ENCODE results near the gene SLC9A3.

The SLC9A3 gene

DNA sequence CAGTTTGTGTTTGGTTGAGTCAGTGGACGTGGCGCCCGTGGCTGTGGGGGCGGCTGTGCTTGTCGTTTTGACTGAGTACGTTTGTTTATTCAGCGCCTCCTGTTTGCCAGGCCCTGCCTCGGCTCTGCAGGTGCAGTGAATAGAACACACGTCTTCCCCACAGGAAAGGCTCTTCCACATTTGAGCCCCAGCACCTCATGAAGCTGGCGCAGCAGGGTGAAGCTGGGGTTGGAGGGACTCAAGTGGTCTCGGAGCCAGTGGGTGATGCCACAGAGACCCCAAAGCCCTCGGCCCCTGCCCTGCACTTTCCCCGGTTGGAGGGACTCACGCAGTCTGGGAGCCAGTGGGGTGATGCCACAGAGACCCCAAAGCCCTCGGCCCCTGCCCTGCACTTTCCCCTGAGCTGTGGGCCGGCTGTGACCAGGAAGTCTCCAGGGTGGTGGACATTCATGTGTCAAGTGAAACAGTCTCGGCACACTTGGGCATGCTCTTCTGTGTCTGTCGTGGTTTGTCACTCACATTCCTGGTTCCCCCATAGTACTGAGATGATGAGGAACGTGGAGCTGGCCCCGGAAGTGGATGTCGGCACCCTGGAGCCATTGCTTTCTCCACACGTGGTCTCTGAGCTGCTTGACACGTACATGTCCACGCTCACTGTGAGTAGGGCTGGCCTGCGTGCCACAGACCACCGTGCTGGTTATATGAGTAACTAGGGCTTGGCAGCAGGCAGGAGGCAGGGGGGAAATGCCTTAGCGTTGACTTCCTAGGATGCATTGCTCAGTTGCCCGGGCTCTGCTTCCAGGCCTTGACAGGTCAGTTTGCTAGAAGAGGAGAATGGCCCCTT, 67.7 kb downstream of the SLC9A3 start:
- H3K36me3 ChIP-seq (replicated peaks in 1 of 2; ENCODE audit: control insufficient read depth in 2 of 2, insufficient read depth in 2 of 2, low read length in 2 of 2): peaks cover 43 to 95% of the 10 kb centered on the region in 2 donors

DNA sequence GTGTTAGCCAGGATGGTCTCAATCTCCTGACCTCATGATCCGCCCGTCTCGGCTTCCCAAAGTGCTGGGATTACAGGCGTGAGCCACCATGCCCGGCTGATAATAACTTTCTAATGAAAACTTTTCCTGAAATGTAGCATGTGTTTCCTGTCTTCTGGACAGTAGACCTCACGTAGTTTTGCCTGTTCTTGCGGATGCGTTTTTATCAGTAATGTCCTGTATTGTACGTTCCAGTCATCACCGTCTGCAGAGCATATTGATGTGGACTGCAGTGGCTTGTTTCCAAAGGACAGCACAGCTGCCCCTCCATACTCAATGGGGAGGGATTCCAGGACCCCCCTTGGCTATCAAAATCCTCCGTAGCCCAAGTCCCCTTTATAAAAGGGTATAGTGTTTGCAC, 68.4 kb downstream of the SLC9A3 start:
- no peak overlapping the region for H3K4me3 ChIP-seq (ENCODE audit: low read length in 2 of 2)
- H2BK120ac ChIP-seq (ENCODE audit: low read depth, low read length): no peak overlapping the region
- H3K23ac ChIP-seq (ENCODE audit: low read depth, low read length, poor library complexity): no peak overlapping the region
- no peak overlapping the region for H3K27ac ChIP-seq (replicated peaks; ENCODE audit: low read length)
- H2BK5ac ChIP-seq (ENCODE audit: low read length): no peak overlapping the region
- no peak overlapping the region for H4K8ac ChIP-seq (ENCODE audit: low read depth, low read length)
- peaks cover 44 to 100% of the 10 kb centered on the region in 2 donors for H3K36me3 ChIP-seq (replicated peaks in 1 of 2; ENCODE audit: control insufficient read depth in 2 of 2, insufficient read depth in 2 of 2, low read length in 2 of 2)
- H3K27me3 ChIP-seq (ENCODE audit: control insufficient read depth in 3 of 3, insufficient read depth in 3 of 3, low read depth in 1 of 3, low read length in 3 of 3): no peaks in the 10 kb centered on the region
- H3K9ac ChIP-seq (ENCODE audit: low read depth, low read length, poor library complexity): no peak overlapping the region
- no peak overlapping the region for H2AFZ ChIP-seq (ENCODE audit: low read length)
- WGBS, 2 donors (ENCODE audit: extremely low coverage in 2 of 2, insufficient read length in 2 of 2, insufficient replicate concordance in 1 of 2): no CpG with 5 or more reads among the region's 11 CpGs
- H3K4me1 ChIP-seq (ENCODE audit: control insufficient read depth in 2 of 2, insufficient read depth in 1 of 2, low read depth in 1 of 2, low read length in 2 of 2): peaks cover 0 to 7% of the 10 kb centered on the region in 2 donors
- peaks cover 9 to 36% of the 10 kb centered on the region in 2 donors for H3K9me3 ChIP-seq (replicated peaks in 1 of 2; ENCODE audit: control insufficient read depth in 2 of 2, insufficient read depth in 1 of 2, low read depth in 1 of 2, low read length in 2 of 2)
- H3K4me2 ChIP-seq (ENCODE audit: insufficient read depth, low read length, poor library complexity, severe bottlenecking): no peak overlapping the region
- H2BK12ac ChIP-seq (ENCODE audit: low read length): no peak overlapping the region
- H3K14ac ChIP-seq (ENCODE audit: low read length): no peak overlapping the region
- H2BK15ac ChIP-seq (ENCODE audit: low read length): no peak overlapping the region
- no peak overlapping the region for H2AK5ac ChIP-seq (ENCODE audit: low read depth, low read length)
- H4K91ac ChIP-seq (ENCODE audit: low read depth, low read length, poor library complexity): no peak overlapping the region
- DNase-seq (ENCODE audit: low spot score): no peak
- no peak overlapping the region for H3K4ac ChIP-seq (ENCODE audit: low read length)
- no peak overlapping the region for H3K18ac ChIP-seq (ENCODE audit: low read length)
- H3K79me1 ChIP-seq (ENCODE audit: low read depth, low read length): peaks cover 11% of the 10 kb centered on the region

More for the DNA sequence above, 67.7 kb downstream of the SLC9A3 start:
- peaks cover 11% of the 10 kb centered on the region for H3K79me1 ChIP-seq (ENCODE audit: low read depth, low read length)
- no peaks in the 10 kb centered on the region for H3K27me3 ChIP-seq (ENCODE audit: control insufficient read depth in 3 of 3, insufficient read depth in 3 of 3, low read depth in 1 of 3, low read length in 3 of 3)
- no peak overlapping the region for H3K23ac ChIP-seq (ENCODE audit: low read depth, low read length, poor library complexity)
- no peak for DNase-seq (ENCODE audit: low spot score)
- peak overlapping the region; percentile 40 for H4K91ac ChIP-seq (ENCODE audit: low read depth, low read length, poor library complexity)
- H3K4me1 ChIP-seq (ENCODE audit: control insufficient read depth in 2 of 2, insufficient read depth in 1 of 2, low read depth in 1 of 2, low read length in 2 of 2): peaks cover 0 to 7% of the 10 kb centered on the region in 2 donors
- H3K4ac ChIP-seq (ENCODE audit: low read length): no peak overlapping the region
- H4K8ac ChIP-seq (ENCODE audit: low read depth, low read length): no peak overlapping the region
- H3K27ac ChIP-seq (replicated peaks; ENCODE audit: low read length): no peak overlapping the region
- no peak overlapping the region for H3K4me3 ChIP-seq (ENCODE audit: low read length in 2 of 2)
- H2BK15ac ChIP-seq (ENCODE audit: low read length): no peak overlapping the region
- no peak overlapping the region for H2BK12ac ChIP-seq (ENCODE audit: low read length)
- WGBS, 2 donors (ENCODE audit: extremely low coverage in 2 of 2, insufficient read length in 2 of 2, insufficient replicate concordance in 1 of 2): no CpG with 5 or more reads among the region's 28 CpGs
- no peak overlapping the region for H2AK5ac ChIP-seq (ENCODE audit: low read depth, low read length)
- no peak overlapping the region for H3K4me2 ChIP-seq (ENCODE audit: insufficient read depth, low read length, poor library complexity, severe bottlenecking)
- no peak overlapping the region for H3K14ac ChIP-seq (ENCODE audit: low read length)
- H3K9me3 ChIP-seq (replicated peaks in 1 of 2; ENCODE audit: control insufficient read depth in 2 of 2, insufficient read depth in 1 of 2, low read depth in 1 of 2, low read length in 2 of 2): peaks cover 9 to 29% of the 10 kb centered on the region in 2 donors
- no peak overlapping the region for H2AFZ ChIP-seq (ENCODE audit: low read length)
- peak overlapping the region; percentile 34 for H3K9ac ChIP-seq (ENCODE audit: low read depth, low read length, poor library complexity)
- H2BK120ac ChIP-seq (ENCODE audit: low read depth, low read length): no peak overlapping the region
- H2BK5ac ChIP-seq (ENCODE audit: low read length): no peak overlapping the region
- H3K18ac ChIP-seq (ENCODE audit: low read length): no peak overlapping the region

- H3K4me3 ChIP-seq (ENCODE audit: low read length in 2 of 2): no peak overlapping the region
- no peak overlapping the region for H2BK12ac ChIP-seq (ENCODE audit: low read length)
- peak overlapping the region; percentile 37 for H3K23ac ChIP-seq (ENCODE audit: low read depth, low read length, poor library complexity)
- WGBS, 2 donors (ENCODE audit: extremely low coverage in 2 of 2, insufficient read length in 2 of 2, insufficient replicate concordance in 1 of 2): no CpG with 5 or more reads among the region's 11 CpGs
- peaks cover 11% of the 10 kb centered on the region for H3K79me1 ChIP-seq (ENCODE audit: low read depth, low read length)
- no peak overlapping the region for H2AK5ac ChIP-seq (ENCODE audit: low read depth, low read length)
- H2BK120ac ChIP-seq (ENCODE audit: low read depth, low read length): no peak overlapping the region
- no peak overlapping the region for H2BK15ac ChIP-seq (ENCODE audit: low read length)
- no peak overlapping the region for H3K4me2 ChIP-seq (ENCODE audit: insufficient read depth, low read length, poor library complexity, severe bottlenecking)
- H3K14ac ChIP-seq (ENCODE audit: low read length): no peak overlapping the region
- no peak overlapping the region for H3K27ac ChIP-seq (replicated peaks; ENCODE audit: low read length)
- no peak overlapping the region for H2AFZ ChIP-seq (ENCODE audit: low read length)
- peak overlapping the region; percentile 5 for H3K9ac ChIP-seq (ENCODE audit: low read depth, low read length, poor library complexity)
- DNase-seq (ENCODE audit: low spot score): no peak
- peaks cover 42 to 100% of the 10 kb centered on the region in 2 donors for H3K36me3 ChIP-seq (replicated peaks in 1 of 2; ENCODE audit: control insufficient read depth in 2 of 2, insufficient read depth in 2 of 2, low read length in 2 of 2)
- H4K8ac ChIP-seq (ENCODE audit: low read depth, low read length): no peak overlapping the region
- H3K4ac ChIP-seq (ENCODE audit: low read length): no peak overlapping the region
- H3K18ac ChIP-seq (ENCODE audit: low read length): peak overlapping the region; percentile 19
- H4K91ac ChIP-seq (ENCODE audit: low read depth, low read length, poor library complexity): no peak overlapping the region
- peaks cover 9 to 43% of the 10 kb centered on the region in 2 donors for H3K9me3 ChIP-seq (replicated peaks in 1 of 2; ENCODE audit: control insufficient read depth in 2 of 2, insufficient read depth in 1 of 2, low read depth in 1 of 2, low read length in 2 of 2)
- no peak overlapping the region for H2BK5ac ChIP-seq (ENCODE audit: low read length)
- H3K4me1 ChIP-seq (ENCODE audit: control insufficient read depth in 2 of 2, insufficient read depth in 1 of 2, low read depth in 1 of 2, low read length in 2 of 2): peaks cover 0 to 7% of the 10 kb centered on the region in 2 donors
- no peaks in the 10 kb centered on the region for H3K27me3 ChIP-seq (ENCODE audit: control insufficient read depth in 3 of 3, insufficient read depth in 3 of 3, low read depth in 1 of 3, low read length in 3 of 3)
These were observed 69.3 kb downstream of the SLC9A3 start for GRCh38 chr5:454936-455335.

DNA sequence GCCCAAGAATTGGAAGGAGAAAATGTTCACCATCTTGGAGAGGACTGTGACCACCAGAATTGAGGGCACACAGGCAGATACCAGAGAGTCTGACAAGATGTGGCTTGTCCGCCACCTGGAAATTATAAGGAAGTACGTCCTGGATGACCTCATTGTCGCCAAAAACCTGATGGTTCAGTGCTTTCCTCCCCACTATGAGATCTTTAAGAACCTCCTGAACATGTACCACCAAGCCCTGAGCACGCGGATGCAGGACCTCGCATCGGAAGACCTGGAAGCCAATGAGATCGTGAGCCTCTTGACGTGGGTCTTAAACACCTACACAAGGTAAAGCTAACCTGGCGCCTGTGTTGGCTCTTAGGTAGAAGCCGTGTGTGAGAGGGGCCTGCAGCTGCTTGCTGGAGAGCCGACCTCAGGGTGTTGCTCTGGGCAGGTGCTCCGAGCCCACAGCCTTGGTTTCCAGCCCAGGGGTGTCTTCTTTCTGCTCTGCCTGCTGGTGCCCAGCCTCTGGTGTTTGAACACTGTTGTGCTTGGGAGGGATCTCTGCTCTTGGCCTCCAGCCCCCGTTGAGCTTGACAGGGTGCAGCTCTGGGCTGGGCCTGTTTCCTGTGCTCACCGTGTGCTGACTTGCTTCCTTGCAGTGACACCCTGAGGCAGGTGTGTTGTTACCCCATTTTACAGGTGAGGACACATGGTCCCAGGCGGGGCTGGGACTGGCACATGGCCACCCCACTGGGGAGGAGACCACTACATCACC, 70.3 kb downstream of the SLC9A3 start:
- Histone ChIP-seq H3K23ac (ENCODE audit: low read depth, low read length, poor library complexity) (no peak overlapping the region), H4K8ac (ENCODE audit: low read depth, low read length) (no peak overlapping the region), H3K27ac (replicated peaks; ENCODE audit: low read length) (no peak overlapping the region), H3K9ac (ENCODE audit: low read depth, low read length, poor library complexity) (no peak overlapping the region), H2AFZ (ENCODE audit: low read length) (no peak overlapping the region), H2BK15ac (ENCODE audit: low read length) (no peak overlapping the region), H3K14ac (ENCODE audit: low read length) (no peak overlapping the region), H3K18ac (ENCODE audit: low read length) (no peak overlapping the region), H2AK5ac (ENCODE audit: low read depth, low read length) (no peak overlapping the region), H2BK120ac (ENCODE audit: low read depth, low read length) (no peak overlapping the region), H3K4me1 (ENCODE audit: control insufficient read depth in 2 of 2, insufficient read depth in 1 of 2, low read depth in 1 of 2, low read length in 2 of 2) (peaks cover 0 to 7% of the 10 kb centered on the region in 2 donors), H2BK12ac (ENCODE audit: low read length) (no peak overlapping the region), H4K91ac (ENCODE audit: low read depth, low read length, poor library complexity) (no peak overlapping the region), H3K9me3 (replicated peaks in 1 of 2; ENCODE audit: control insufficient read depth in 2 of 2, insufficient read depth in 1 of 2, low read depth in 1 of 2, low read length in 2 of 2) (peaks cover 9 to 46% of the 10 kb centered on the region in 2 donors), H3K4ac (ENCODE audit: low read length) (no peak overlapping the region), H2BK5ac (ENCODE audit: low read length) (no peak overlapping the region), H3K36me3 (replicated peaks in 1 of 2; ENCODE audit: control insufficient read depth in 2 of 2, insufficient read depth in 2 of 2, low read length in 2 of 2) (peaks cover 43 to 99% of the 10 kb centered on the region in 2 donors), H3K4me2 (ENCODE audit: insufficient read depth, low read length, poor library complexity, severe bottlenecking) (no peak overlapping the region), H3K4me3 (ENCODE audit: low read length in 2 of 2) (peak overlapping the region in 1 of 2 donors; percentile 39), H3K27me3 (ENCODE audit: control insufficient read depth in 3 of 3, insufficient read depth in 3 of 3, low read depth in 1 of 3, low read length in 3 of 3) (no peaks in the 10 kb centered on the region), H3K79me1 (ENCODE audit: low read depth, low read length) (peaks cover 9% of the 10 kb centered on the region)
- DNase-seq (ENCODE audit: low spot score): no peak
- WGBS, 2 donors (ENCODE audit: extremely low coverage in 2 of 2, insufficient read length in 2 of 2, insufficient replicate concordance in 1 of 2): no CpG with 5 or more reads among the region's 16 CpGs

Data from neuronal stem cell (in vitro differentiated cells).